BLaER1 treated with 17β-estradiol and CSF1 and Interleukin-3, amounts not matched to agents 10 nM and 100 nM (cell line): ENCODE measurements around the gene ELMO1.

ENCODE experiments used
- H3K27ac ChIP-seq, 11 experiments: shearing (Covaris generic); formaldehyde crosslinking; 2 replicates each; pipeline ENCODE4 v1.8.1; 2022
- H3K27me3 ChIP-seq, 11 experiments: shearing (Covaris generic); formaldehyde crosslinking; 2 replicates each; pipeline ENCODE4 v1.8.1; 2022
- H3K36me3 ChIP-seq, 11 experiments: shearing (Covaris generic); formaldehyde crosslinking; 2 replicates each; pipeline ENCODE4 v1.8.1; 2022
- H3K4me1 ChIP-seq, 10 experiments: shearing (Covaris generic); formaldehyde crosslinking; 2 replicates each; pipeline ENCODE4 v1.8.1; 2022
- H3K4me2 ChIP-seq, 11 experiments: shearing (Covaris generic); formaldehyde crosslinking; 2 replicates each; pipeline ENCODE4 v1.8.1; 2022
- H3K4me3 ChIP-seq, 10 experiments: shearing (Covaris generic); formaldehyde crosslinking; 2 replicates each; pipeline ENCODE4 v1.8.1; 2022
- H3K9ac ChIP-seq, 11 experiments: shearing (Covaris generic); formaldehyde crosslinking; 2 replicates each; pipeline ENCODE4 v1.8.1; 2022
- H3K9me3 ChIP-seq, 11 experiments: shearing (Covaris generic); formaldehyde crosslinking; replicated peaks in 1 of 11; 2 replicates each; pipeline ENCODE4 v1.8.1; 2022
- H4K20me1 ChIP-seq, 11 experiments: shearing (Covaris generic); formaldehyde crosslinking; 2 replicates each; pipeline ENCODE4 v1.8.1; 2022
- Cebpa-rat ChIP-seq, 11 experiments: shearing (Covaris generic); IDR thresholded peaks; 2 replicates each; pipeline ENCODE4 v1.8.1; 2022

ELMO1 gene

GRCh38 chr7:37269711-37270508 is 178.8 kb downstream of the ELMO1 start:
- Histone ChIP-seq H3K9me3 (no peaks in the 10 kb centered on the region), H3K4me1 (peaks cover 11 to 17% (median 12%) of the 10 kb centered on the region in 10 experiments), H3K4me3 (no peak overlapping the region), H3K4me2 (no peak overlapping the region), H3K27ac (no peak overlapping the region), H3K27me3 (no peaks in the 10 kb centered on the region), H3K36me3 (peaks cover 16 to 55% (median 35%) of the 10 kb centered on the region in 11 experiments; a peak in 18 of 22 replicates), H3K9ac (no peak overlapping the region), H4K20me1 (peaks cover 0 to 48% (median 7%) of the 10 kb centered on the region in 11 experiments; a peak in 17 of 22 replicates)
- TF ChIP-seq Cebpa-rat (IDR thresholded peaks at IDR 0.05) = no peak

GRCh38 chr7:37267251-37267650 is 181.4 kb downstream of the ELMO1 start:
- Histone ChIP-seq H3K9ac (no peak overlapping the region), H3K4me1 (peaks cover 14 to 23% (median 18%) of the 10 kb centered on the region in 10 experiments), H3K4me3 (no peak overlapping the region), H3K4me2 (no peak overlapping the region), H4K20me1 (peaks cover 0 to 35% (median 7%) of the 10 kb centered on the region in 11 experiments; a peak in 16 of 22 replicates), H3K27me3 (no peaks in the 10 kb centered on the region), H3K9me3 (no peaks in the 10 kb centered on the region), H3K36me3 (peaks cover 13 to 59% (median 31%) of the 10 kb centered on the region in 11 experiments; a peak in 20 of 22 replicates), H3K27ac (no peak overlapping the region)
- no peak for TF ChIP-seq Cebpa-rat (IDR thresholded peaks at IDR 0.05)

- Histone ChIP-seq H3K27ac (0 out of 22 replicates have a peak overlapping the region, but pooled peaks of 3 of the 11 experiments have one; percentile 15 to 44 (median 26)), H4K20me1 (peaks cover 0 to 33% (median 7%) of the 10 kb centered on the region in 11 experiments; a peak in 16 of 22 replicates), H3K9ac (no peak overlapping the region), H3K4me2 (peak overlapping the region; percentile 28 to 80 (median 61); a peak in 21 of 22 replicates), H3K9me3 (no peaks in the 10 kb centered on the region), H3K36me3 (peaks cover 6 to 48% (median 19%) of the 10 kb centered on the region in 11 experiments; a peak in 19 of 22 replicates), H3K4me3 (no peak overlapping the region), H3K4me1 (peaks cover 14 to 25% (median 18%) of the 10 kb centered on the region in 10 experiments), H3K27me3 (no peaks in the 10 kb centered on the region)
- TF ChIP-seq Cebpa-rat (IDR thresholded peaks at IDR 0.05) = no peak
Observed at GRCh38 chr7:37265876-37266275, 182.8 kb downstream of the ELMO1 start.

- Histone ChIP-seq H3K9ac (peak overlapping the region in 3 of 11 experiments; percentile 22 to 35 (median 30); a peak in 1 of 22 replicates), H3K4me1 (peaks cover 14 to 34% (median 23%) of the 10 kb centered on the region in 10 experiments), H3K4me2 (peak overlapping the region; percentile 28 to 80 (median 61); a peak in 20 of 22 replicates), H3K36me3 (peaks cover 6 to 40% (median 18%) of the 10 kb centered on the region in 11 experiments; a peak in 18 of 22 replicates), H4K20me1 (peaks cover 0 to 33% (median 7%) of the 10 kb centered on the region in 11 experiments; a peak in 16 of 22 replicates), H3K27ac (peak overlapping the region in 6 of 11 experiments; percentile 7 to 52 (median 24); a peak in 9 of 22 replicates), H3K4me3 (no peak overlapping the region), H3K9me3 (no peaks in the 10 kb centered on the region), H3K27me3 (no peaks in the 10 kb centered on the region)
- TF ChIP-seq Cebpa-rat (IDR thresholded peaks at IDR 0.05) = no peak
Observed at GRCh38 chr7:37265006-37265405, 183.7 kb downstream of the ELMO1 start.

- peaks cover 15 to 40% (median 27%) of the 10 kb centered on the region in 11 experiments; a peak in 20 of 22 replicates for H3K36me3 ChIP-seq
- no peak overlapping the region for H3K4me2 ChIP-seq
- H3K9ac ChIP-seq = no peak overlapping the region
- H3K4me1 ChIP-seq = peaks cover 23 to 47% (median 37%) of the 10 kb centered on the region in 10 experiments
- TF ChIP-seq Cebpa-rat (IDR thresholded peaks at IDR 0.05) = no peak
- H4K20me1 ChIP-seq = peaks cover 0 to 27% (median 7%) of the 10 kb centered on the region in 11 experiments; a peak in 16 of 22 replicates
- H3K27ac ChIP-seq = no peak overlapping the region
- no peaks in the 10 kb centered on the region for H3K27me3 ChIP-seq
- peaks cover 0 to 9% (median 0%) of the 10 kb centered on the region in 11 experiments; a peak in 1 of 22 replicates for H3K9me3 ChIP-seq
- no peak overlapping the region for H3K4me3 ChIP-seq
Observed at GRCh38 chr7:37262181-37262580, 186.5 kb downstream of the ELMO1 start.

GRCh38 chr7:37259319-37259821 is 189.3 kb downstream of the ELMO1 start:
- H3K4me3 ChIP-seq = peak overlapping the region in 2 of 10 experiments; percentile 1 to 12; a peak in 1 of 20 replicates
- TF ChIP-seq Cebpa-rat (IDR thresholded peaks at IDR 0.05) = peak in 4 of 11 experiments; percentile 44 to 65 (median 56); a peak in 5 of 22 replicates
- H3K27ac ChIP-seq = peak overlapping the region in 9 of 11 experiments; percentile 21 to 76 (median 64); a peak in 17 of 22 replicates
- H3K36me3 ChIP-seq = peaks cover 38 to 64% (median 50%) of the 10 kb centered on the region in 11 experiments
- H3K9ac ChIP-seq = peak overlapping the region in 5 of 11 experiments; percentile 1 to 52 (median 41); a peak in 9 of 22 replicates
- H3K4me1 ChIP-seq = peaks cover 8 to 24% (median 19%) of the 10 kb centered on the region in 10 experiments; a peak in 16 of 20 replicates
- H3K9me3 ChIP-seq = peaks cover 0 to 9% (median 0%) of the 10 kb centered on the region in 11 experiments; a peak in 1 of 22 replicates
- H3K27me3 ChIP-seq = no peaks in the 10 kb centered on the region
- H3K4me2 ChIP-seq = peak overlapping the region; percentile 9 to 82 (median 63); a peak in 18 of 22 replicates
- H4K20me1 ChIP-seq = peaks cover 0 to 9% (median 0%) of the 10 kb centered on the region in 11 experiments; a peak in 5 of 22 replicates

GRCh38 chr7:37256631-37257030 is 192.0 kb downstream of the ELMO1 start:
- no peak for TF ChIP-seq Cebpa-rat (IDR thresholded peaks at IDR 0.05)
- H3K4me1 ChIP-seq = peaks cover 8 to 24% (median 19%) of the 10 kb centered on the region in 10 experiments; a peak in 16 of 20 replicates
- H3K27me3 ChIP-seq = no peaks in the 10 kb centered on the region
- peaks cover 41 to 65% (median 58%) of the 10 kb centered on the region in 11 experiments for H3K36me3 ChIP-seq
- no peak overlapping the region for H3K27ac ChIP-seq
- H4K20me1 ChIP-seq = peaks cover 0 to 6% (median 0%) of the 10 kb centered on the region in 11 experiments; a peak in 4 of 22 replicates
- no peak overlapping the region for H3K9ac ChIP-seq
- H3K4me2 ChIP-seq = no peak overlapping the region
- H3K4me3 ChIP-seq = no peak overlapping the region
- H3K9me3 ChIP-seq = peaks cover 0 to 19% (median 9%) of the 10 kb centered on the region in 11 experiments; a peak in 18 of 22 replicates

- no peak overlapping the region for H3K4me2 ChIP-seq
- no peak overlapping the region for H3K27ac ChIP-seq
- H3K27me3 ChIP-seq = no peaks in the 10 kb centered on the region
- H4K20me1 ChIP-seq = peaks cover 0 to 12% (median 0%) of the 10 kb centered on the region in 11 experiments; a peak in 5 of 22 replicates
- H3K9ac ChIP-seq = no peak overlapping the region
- peaks cover 8 to 27% (median 18%) of the 10 kb centered on the region in 10 experiments; a peak in 16 of 20 replicates for H3K4me1 ChIP-seq
- H3K36me3 ChIP-seq = peaks cover 41 to 67% (median 58%) of the 10 kb centered on the region in 11 experiments
- no peak for TF ChIP-seq Cebpa-rat (IDR thresholded peaks at IDR 0.05)
- no peak overlapping the region for H3K4me3 ChIP-seq
- peaks cover 0 to 19% (median 9%) of the 10 kb centered on the region in 11 experiments; a peak in 18 of 22 replicates for H3K9me3 ChIP-seq
Observed at GRCh38 chr7:37255327-37255944, 193.2 kb downstream of the ELMO1 start.
